ENCODE measurements around the gene TPD52L1.
"Not testable (repeated sequence)": the region's sequence is repeated elsewhere in the genome, so short reads cannot be mapped to it uniquely, and the experiment has no call there.

TPD52L1 gene

GRCh38 chr6:125124049-125124669 is 29.4 kb upstream of the TPD52L1 start:
- ATAC-seq: no peak
- Mint-ChIP-seq H3K9me3 (no peaks in the 10 kb centered on the region), H3K4me1 (no peaks in the 10 kb centered on the region), H3K4me3 (no peak overlapping the region), H3K36me3 (no peaks in the 10 kb centered on the region), H3K27ac (no peak overlapping the region)
- DNase-seq (ENCODE audit: low spot score in 2 of 2): no peak

- ATAC-seq; DNase-seq (ENCODE audit: low spot score in 2 of 2); H3K27ac Mint-ChIP-seq; H3K4me3 Mint-ChIP-seq; H3K36me3 Mint-ChIP-seq; H3K4me1 Mint-ChIP-seq; H3K9me3 Mint-ChIP-seq: not testable (repeated sequence)
These were observed 27.7 kb upstream of the TPD52L1 start for GRCh38 chr6:125125856-125126255.

GRCh38 chr6:125129354-125129753 is 24.2 kb upstream of the TPD52L1 start:
- no peaks in the 10 kb centered on the region for H3K36me3 Mint-ChIP-seq
- H3K4me1 Mint-ChIP-seq: no peaks in the 10 kb centered on the region
- no peak for DNase-seq (ENCODE audit: low spot score in 2 of 2)
- no peaks in the 10 kb centered on the region for H3K9me3 Mint-ChIP-seq
- no peak overlapping the region for H3K27ac Mint-ChIP-seq
- ATAC-seq: no peak
- H3K4me3 Mint-ChIP-seq: no peak overlapping the region

GRCh38 chr6:125132058-125132457 is 21.5 kb upstream of the TPD52L1 start:
- DNase-seq (ENCODE audit: low spot score in 2 of 2) (no peak), ATAC-seq (no peak)
- H3K4me1 Mint-ChIP-seq: no peaks in the 10 kb centered on the region

GRCh38 chr6:125136378-125136777 is 17.2 kb upstream of the TPD52L1 start:
- DNase-seq (ENCODE audit: low spot score in 2 of 2) (no peak), ATAC-seq (no peak)
- H3K4me1 Mint-ChIP-seq: no peaks in the 10 kb centered on the region
- H3K27ac Mint-ChIP-seq: no peak overlapping the region
- H3K4me3 Mint-ChIP-seq: no peak overlapping the region
- H3K36me3 Mint-ChIP-seq: no peaks in the 10 kb centered on the region
- H3K9me3 Mint-ChIP-seq: no peaks in the 10 kb centered on the region

More at GRCh38 chr6:125132058-125132457, 21.5 kb upstream of the TPD52L1 start:
- Mint-ChIP-seq H3K36me3 (no peaks in the 10 kb centered on the region), H3K27ac (no peak overlapping the region), H3K4me3 (no peak overlapping the region), H3K9me3 (no peaks in the 10 kb centered on the region)

- Mint-ChIP-seq H3K4me3 (no peak overlapping the region), H3K27ac (no peak overlapping the region), H3K36me3 (no peaks in the 10 kb centered on the region), H3K9me3 (no peaks in the 10 kb centered on the region), H3K4me1 (no peaks in the 10 kb centered on the region)
- DNase-seq (ENCODE audit: low spot score in 2 of 2): no peak
- no peak for ATAC-seq
These were observed 15.5 kb upstream of the TPD52L1 start for GRCh38 chr6:125138083-125138482.

- Mint-ChIP-seq H3K4me1 (no peaks in the 10 kb centered on the region), H3K4me3 (no peak overlapping the region), H3K36me3 (no peaks in the 10 kb centered on the region), H3K27ac (no peak overlapping the region), H3K9me3 (no peaks in the 10 kb centered on the region)
- DNase-seq (ENCODE audit: low spot score in 2 of 2) (no peak), ATAC-seq (no peak)
These were observed 12.8 kb upstream of the TPD52L1 start for GRCh38 chr6:125140808-125141207.

GRCh38 chr6:125142618-125143017 is 11.0 kb upstream of the TPD52L1 start:
- no peaks in the 10 kb centered on the region for H3K9me3 Mint-ChIP-seq
- DNase-seq (ENCODE audit: low spot score in 2 of 2): no peak
- ATAC-seq: no peak
- H3K36me3 Mint-ChIP-seq: no peaks in the 10 kb centered on the region
- H3K4me3 Mint-ChIP-seq: no peak overlapping the region
- no peaks in the 10 kb centered on the region for H3K4me1 Mint-ChIP-seq
- H3K27ac Mint-ChIP-seq: no peak overlapping the region

GRCh38 chr6:125144822-125145221 is 8.8 kb upstream of the TPD52L1 start:
- no peak overlapping the region for H3K27ac Mint-ChIP-seq
- H3K4me3 Mint-ChIP-seq: no peak overlapping the region
- H3K4me1 Mint-ChIP-seq: no peaks in the 10 kb centered on the region
- H3K9me3 Mint-ChIP-seq: no peaks in the 10 kb centered on the region
- H3K36me3 Mint-ChIP-seq: no peaks in the 10 kb centered on the region
- ATAC-seq: no peak
- DNase-seq (ENCODE audit: low spot score in 2 of 2): no peak

- H3K9me3 Mint-ChIP-seq: no peaks in the 10 kb centered on the region
- DNase-seq (ENCODE audit: low spot score in 2 of 2): no peak
- H3K36me3 Mint-ChIP-seq: no peaks in the 10 kb centered on the region
- no peak overlapping the region for H3K4me3 Mint-ChIP-seq
- no peak for ATAC-seq
- H3K4me1 Mint-ChIP-seq: no peaks in the 10 kb centered on the region
- no peak overlapping the region for H3K27ac Mint-ChIP-seq
These were observed 4.1 kb upstream of the TPD52L1 start for GRCh38 chr6:125149256-125150144.

GRCh38 chr6:125151700-125152099 is 1.9 kb upstream of the TPD52L1 start:
- no peak for ATAC-seq
- Mint-ChIP-seq H3K9me3 (no peaks in the 10 kb centered on the region), H3K27ac (no peak overlapping the region), H3K4me3 (no peak overlapping the region), H3K36me3 (no peaks in the 10 kb centered on the region), H3K4me1 (no peaks in the 10 kb centered on the region)
- no peak for DNase-seq (ENCODE audit: low spot score in 2 of 2)

- no peaks in the 10 kb centered on the region for H3K36me3 Mint-ChIP-seq
- DNase-seq (ENCODE audit: low spot score in 2 of 2): no peak
- no peaks in the 10 kb centered on the region for H3K4me1 Mint-ChIP-seq
- H3K4me3 Mint-ChIP-seq: peak overlapping the region; percentile 48
- ATAC-seq: no peak
- no peak overlapping the region for H3K27ac Mint-ChIP-seq
- H3K9me3 Mint-ChIP-seq: no peaks in the 10 kb centered on the region
These were observed 666 bp downstream of the TPD52L1 start for GRCh38 chr6:125154118-125154760.

- H3K27ac Mint-ChIP-seq: no peak overlapping the region
- H3K4me1 Mint-ChIP-seq: no peaks in the 10 kb centered on the region
- no peaks in the 10 kb centered on the region for H3K9me3 Mint-ChIP-seq
- ATAC-seq (peak; percentile 14), DNase-seq (ENCODE audit: low spot score in 2 of 2) (no peak)
- H3K4me3 Mint-ChIP-seq: peak overlapping the region; percentile 48
- H3K36me3 Mint-ChIP-seq: no peaks in the 10 kb centered on the region
These were observed 1.2 kb downstream of the TPD52L1 start for GRCh38 chr6:125154761-125155135.

- Mint-ChIP-seq H3K9me3 (no peaks in the 10 kb centered on the region), H3K4me3 (no peak overlapping the region), H3K36me3 (no peaks in the 10 kb centered on the region), H3K4me1 (no peaks in the 10 kb centered on the region), H3K27ac (no peak overlapping the region)
- DNase-seq (ENCODE audit: low spot score in 2 of 2): no peak
- no peak for ATAC-seq
These were observed 1.8 kb downstream of the TPD52L1 start for GRCh38 chr6:125155344-125155743.

GRCh38 chr6:125156496-125156895 is 2.9 kb downstream of the TPD52L1 start:
- H3K36me3 Mint-ChIP-seq: no peaks in the 10 kb centered on the region
- DNase-seq (ENCODE audit: low spot score in 2 of 2): no peak
- no peak overlapping the region for H3K4me3 Mint-ChIP-seq
- H3K9me3 Mint-ChIP-seq: no peaks in the 10 kb centered on the region
- no peak for ATAC-seq
- no peaks in the 10 kb centered on the region for H3K4me1 Mint-ChIP-seq
- no peak overlapping the region for H3K27ac Mint-ChIP-seq

- no peak overlapping the region for H3K4me3 Mint-ChIP-seq
- ATAC-seq (no peak), DNase-seq (ENCODE audit: low spot score in 2 of 2) (no peak)
- no peaks in the 10 kb centered on the region for H3K9me3 Mint-ChIP-seq
- H3K27ac Mint-ChIP-seq: no peak overlapping the region
- H3K36me3 Mint-ChIP-seq: no peaks in the 10 kb centered on the region
- H3K4me1 Mint-ChIP-seq: no peaks in the 10 kb centered on the region
These were observed 3.7 kb downstream of the TPD52L1 start for GRCh38 chr6:125157280-125157679.

Measured in stimulated activated effector memory CD8-positive, alpha-beta T cell treated with anti-CD3 and anti-CD28 coated beads, Interleukin-12 subunit alpha, Interleukin-12 subunit beta, amount 100 ng/mL, for 72 hours (primary cell).